Ishikawa (cell line): ENCODE results near the gene UBQLNL.

ENCODE experiments used
- CEBPB ChIP-seq: IDR thresholded peaks from 2 replicates; pipeline ENCODE4 v1.6.1; 2012
- CREB1 ChIP-seq: IDR thresholded peaks from 2 replicates; pipeline ENCODE4 v1.6.1; 2012; ENCODE audit warnings: low read depth
- EGR1 ChIP-seq: IDR thresholded peaks from 2 replicates; pipeline ENCODE4 v1.6.1; 2012
- EP300 ChIP-seq: IDR thresholded peaks from 2 replicates; pipeline ENCODE4 v1.6.1; 2012; ENCODE audit warnings: borderline replicate concordance
- FOXM1 ChIP-seq: IDR thresholded peaks from 2 replicates; pipeline ENCODE4 v1.6.1; 2012; ENCODE audit warnings: low read depth, borderline replicate concordance
- NFIC ChIP-seq: IDR thresholded peaks from 2 replicates; pipeline ENCODE4 v1.6.1; 2012
- RAD21 ChIP-seq: IDR thresholded peaks from 2 replicates; pipeline ENCODE4 v1.6.1; 2012; ENCODE audit warnings: low read depth
- REST ChIP-seq: IDR thresholded peaks from 2 replicates; pipeline ENCODE4 v1.6.1; 2012; ENCODE audit warnings: low read depth, mild to moderate bottlenecking
- TAF1 ChIP-seq: IDR thresholded peaks from 2 replicates; pipeline ENCODE4 v1.6.1; 2012; ENCODE audit warnings: low read depth, mild to moderate bottlenecking
- TCF12 ChIP-seq: IDR thresholded peaks from 2 replicates; pipeline ENCODE4 v1.6.1; 2012; ENCODE audit warnings: low read depth
- TEAD4 ChIP-seq: IDR thresholded peaks from 2 replicates; pipeline ENCODE4 v1.6.1; 2012
- USF1 ChIP-seq: IDR thresholded peaks from 2 replicates; pipeline ENCODE4 v1.6.1; 2012
- YY1 ChIP-seq: IDR thresholded peaks from 2 replicates; pipeline ENCODE4 v1.6.1; 2012; ENCODE audit warnings: low read depth
- ZBTB7A ChIP-seq: IDR thresholded peaks from 2 replicates; pipeline ENCODE4 v1.6.1; 2012; ENCODE audit warnings: low read depth
- TF ChIP-seq, protein P1 (sequence below): IDR thresholded peaks from 2 replicates; pipeline ENCODE4 v1.6.1; 2012

The UBQLNL gene

DNA sequence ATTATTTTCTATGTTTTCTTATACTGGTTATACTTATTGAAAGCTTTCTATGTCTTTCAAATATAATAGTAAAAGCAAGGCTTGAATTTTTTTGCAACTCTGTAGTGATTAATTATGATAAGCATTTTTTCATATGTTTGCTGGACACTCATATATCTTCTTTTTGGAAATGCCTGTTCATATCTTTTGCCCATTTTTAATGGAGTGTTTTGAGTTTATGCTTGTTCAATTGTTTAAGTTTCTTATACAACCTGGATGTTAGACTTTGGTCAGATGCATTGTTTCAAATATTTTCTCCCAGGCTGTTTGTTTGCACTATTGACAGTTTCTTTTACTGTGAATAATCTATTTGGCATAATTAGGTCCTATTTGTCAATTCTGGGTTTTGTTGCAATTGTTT, 20.0 kb upstream of the UBQLNL start:
- TF ChIP-seq ZBTB7A (no peak), FOXM1 (no peak), NFIC (no peak), USF1 (no peak), RAD21 (no peak), YY1 (no peak), EGR1 (no peak), CREB1 (no peak), TEAD4 (no peak), EP300 (no peak), TAF1 (no peak), REST (no peak), CEBPB (no peak), TCF12 (no peak)
- TF ChIP-seq, protein P1, sequence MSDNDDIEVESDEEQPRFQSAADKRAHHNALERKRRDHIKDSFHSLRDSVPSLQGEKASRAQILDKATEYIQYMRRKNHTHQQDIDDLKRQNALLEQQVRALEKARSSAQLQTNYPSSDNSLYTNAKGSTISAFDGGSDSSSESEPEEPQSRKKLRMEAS = no peak

DNA sequence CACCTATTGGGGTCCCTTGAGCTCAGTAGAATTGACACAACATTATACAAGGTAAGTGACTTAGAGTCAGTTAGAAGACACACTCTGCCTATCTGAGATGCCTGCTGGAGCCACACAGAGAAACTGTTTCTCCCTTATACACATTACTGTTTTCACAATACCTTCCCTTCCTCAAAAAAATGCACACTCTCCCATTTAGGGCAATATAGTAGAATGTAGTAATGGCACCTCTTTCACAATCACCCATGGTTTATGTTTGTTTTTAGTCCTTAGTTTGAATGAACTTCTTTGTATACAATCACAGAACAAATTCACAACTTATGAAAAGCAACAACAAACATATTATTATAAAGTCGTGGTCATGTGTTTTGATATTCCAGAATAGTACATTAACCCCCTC, 17.5 kb upstream of the UBQLNL start:
- TF ChIP-seq YY1 = no peak
- no peak for TF ChIP-seq ZBTB7A
- TF ChIP-seq, protein P1 = no peak
- no peak for TF ChIP-seq FOXM1
- no peak for TF ChIP-seq CEBPB
- no peak for TF ChIP-seq TAF1
- TF ChIP-seq NFIC = no peak
- TF ChIP-seq EP300 = no peak
- TF ChIP-seq TCF12 = no peak
- no peak for TF ChIP-seq USF1
- no peak for TF ChIP-seq EGR1
- no peak for TF ChIP-seq RAD21

- no peak for TF ChIP-seq FOXM1
- no peak for TF ChIP-seq ZBTB7A
- TF ChIP-seq RAD21 = no peak
- TF ChIP-seq, protein P1 = no peak
- TF ChIP-seq NFIC = no peak
- no peak for TF ChIP-seq EP300
- TF ChIP-seq TAF1 = no peak
- no peak for TF ChIP-seq CEBPB
- TF ChIP-seq TCF12 = no peak
- TF ChIP-seq REST = no peak
- no peak for TF ChIP-seq TEAD4
- TF ChIP-seq USF1 = no peak
- TF ChIP-seq CREB1 = no peak
- no peak for TF ChIP-seq YY1
Measured at GRCh38 chr11:5531053-5531831, 14.7 kb upstream of the UBQLNL start.

- TF ChIP-seq TEAD4 (no peak), TCF12 (no peak), CREB1 (no peak), ZBTB7A (no peak), TAF1 (no peak), EGR1 (no peak), YY1 (no peak), FOXM1 (no peak), REST (no peak), NFIC (no peak), EP300 (no peak), CEBPB (no peak)
- TF ChIP-seq, protein P1 = no peak
Measured at GRCh38 chr11:5528495-5528894, 12.0 kb upstream of the UBQLNL start.
